Mucosa of descending colon (tissue), 3 donors: Measurements from ENCODE around the gene PLXNA4. TPM values are rescaled to one million over a fixed set of nuclear protein-coding genes. Genes with fewer than 3 reads are reported as not detected.

Experiments
- ATAC-seq: fragments of 200-7000 bp; cut with Tn5 transposase; one replicate; pipeline ENCODE4 v1.9.1; 2020; ENCODE audit warnings: mild to moderate bottlenecking, moderate library complexity
- DNase-seq, 3 donors: peaks; one replicate each; pipeline ENCODE4 v3.0.0-alpha.2; 2020
- H3K36me3 ChIP-seq: fragments of 200-600 bp; one replicate; pipeline ENCODE4 v1.8.0; 2021; ENCODE audit warnings: low read depth, mild to moderate bottlenecking
- H3K4me1 ChIP-seq: fragments of 200-600 bp; one replicate; pipeline ENCODE4 v1.8.0; 2021; ENCODE audit warnings: low read depth, mild to moderate bottlenecking
- H3K4me3 ChIP-seq: fragments of 200-600 bp; one replicate; pipeline ENCODE4 v1.8.0; 2021; ENCODE audit warnings: mild to moderate bottlenecking
- H3K9me3 ChIP-seq: fragments of 200-600 bp; one replicate; pipeline ENCODE4 v1.8.0; 2021; ENCODE audit warnings: mild to moderate bottlenecking
- CTCF ChIP-seq: fragments of 200-600 bp; IDR thresholded peaks from one replicate; pipeline ENCODE4 v1.8.0; 2022; ENCODE audit warnings: antibody characterized with exemption, mild to moderate bottlenecking
- intact Hi-C, 2 donors: fragments of 100-400 bp; cut with DNase I in 1 of 2; cut with micrococcal nuclease in 1 of 2; formaldehyde crosslinking; loops; one replicate each; pipeline versions ENCODE4 v1.11.0 to v1.11.1; 2022; cut with DNase I, micrococcal nuclease
- total RNA-seq, 3 donors: library from RNA; stranded (reverse); fragmentation: NEBNext Ultra II Directional in 2 of 3; extraction: Animal tissue kit (Norgen Biotek cat#: 25700) in 2 of 3; gene quantifications; one replicate each; pipeline versions ENCODE4 v1.2.1 to v1.2.4, GENCODE V29; 2021 to 2023
- donor health status: DM: no; HTN: no; CAD: no; lungs with moderate emphysema.
- donor health status: DM: no; HTN: no; CAD: no.
- donor health status: DM: no; HTN: yes; CAD: no.

PLXNA4 gene
- total RNA-seq, 3 donors from 2014 or later = 0.78 to 3.5 (median 2.7) TPM

- intact Hi-C loops = no loop called here
- ATAC-seq = no peak
- DNase-seq = no peak
- H3K4me3 ChIP-seq = no peak overlapping the region
- H3K9me3 ChIP-seq = peaks cover 7% of the 10 kb centered on the region
- TF ChIP-seq CTCF = no peak
- no peaks in the 10 kb centered on the region for H3K4me1 ChIP-seq
- no peaks in the 10 kb centered on the region for H3K36me3 ChIP-seq
Measured at GRCh38 chr7:132551439-132551838, 24.8 kb downstream of the PLXNA4 start.

GRCh38 chr7:132548489-132549078 is 27.7 kb downstream of the PLXNA4 start:
- intact Hi-C loops = no loop called here
- H3K4me1 ChIP-seq = no peaks in the 10 kb centered on the region
- peaks cover 7% of the 10 kb centered on the region for H3K9me3 ChIP-seq
- H3K4me3 ChIP-seq = no peak overlapping the region
- no peak for DNase-seq
- H3K36me3 ChIP-seq = no peaks in the 10 kb centered on the region
- no peak for ATAC-seq
- no peak for TF ChIP-seq CTCF

- no peak for DNase-seq
- H3K36me3 ChIP-seq = peaks cover 3% of the 10 kb centered on the region
- no peak for TF ChIP-seq CTCF
- H3K9me3 ChIP-seq = peaks cover 7% of the 10 kb centered on the region
- H3K4me3 ChIP-seq = no peak overlapping the region
- H3K4me1 ChIP-seq = no peaks in the 10 kb centered on the region
- ATAC-seq = no peak
- intact Hi-C loops = no loop called here
Measured at GRCh38 chr7:132547821-132548220, 28.4 kb downstream of the PLXNA4 start.

GRCh38 chr7:132546366-132547127 is 29.7 kb downstream of the PLXNA4 start:
- Histone ChIP-seq H3K4me3 (no peak overlapping the region), H3K9me3 (peaks cover 7% of the 10 kb centered on the region), H3K36me3 (peaks cover 3% of the 10 kb centered on the region), H3K4me1 (no peaks in the 10 kb centered on the region)
- ATAC-seq (no peak), DNase-seq (no peak)
- intact Hi-C loops = no loop called here
- no peak for TF ChIP-seq CTCF

GRCh38 chr7:132545756-132546155 is 30.5 kb downstream of the PLXNA4 start:
- Histone ChIP-seq H3K36me3 (peaks cover 3% of the 10 kb centered on the region), H3K4me1 (no peaks in the 10 kb centered on the region), H3K4me3 (no peak overlapping the region), H3K9me3 (peaks cover under 1% of the 10 kb centered on the region)
- ATAC-seq (no peak), DNase-seq (no peak)
- no peak for TF ChIP-seq CTCF
- intact Hi-C loops = no loop called here
